ENCODE results near the gene TOB1. TPM values are rescaled to one million over a fixed set of nuclear protein-coding genes. Genes with fewer than 3 reads are reported as not detected.

Gene TOB1
- total RNA-seq, 1 experiment from 2014 or later = 31.6 TPM

GRCh38 chr17:50864747-50865059 lies 1.5 kb downstream of the TOB1 start:
- Histone ChIP-seq H3K79me2 (ENCODE audit: insufficient read depth, low read length) (peaks cover 7% of the 10 kb centered on the region; the same call in 1 of the 2 replicates), H3T11ph (ENCODE audit: low read length) (no peak overlapping the region), H2BK12ac (ENCODE audit: insufficient read length, low read depth, low read length) (no peak overlapping the region), H3K4me2 (ENCODE audit: insufficient read depth, insufficient read length, low read length) (peak overlapping the region; percentile 97), H4K8ac (replicated peaks; ENCODE audit: insufficient read length, low read depth, low read length) (no peak overlapping the region), H3K4me1 (ENCODE audit: insufficient read depth, low read length) (no peaks in the 10 kb centered on the region), H2AFZ (ENCODE audit: low read length) (no peak overlapping the region), H3K18ac (ENCODE audit: insufficient read length, low read depth, low read length) (no peak overlapping the region), H2BK5ac (ENCODE audit: insufficient read length, low read length) (no peak overlapping the region), H3K23ac (ENCODE audit: insufficient read length, low read depth, low read length) (no peak overlapping the region), H2AK5ac (ENCODE audit: insufficient read length, low read length) (no peak overlapping the region), H3K9ac (ENCODE audit: extremely low read depth, insufficient read length, low read length) (peak overlapping the region; percentile 79), H3K23me2 (ENCODE audit: insufficient read length, low read depth, low read length, poor library complexity, severe bottlenecking) (peaks cover 4% of the 10 kb centered on the region), H2BK20ac (ENCODE audit: low read depth, low read length, poor library complexity, severe bottlenecking) (no peak overlapping the region), H3K14ac (ENCODE audit: insufficient read depth, low read length) (no peak overlapping the region), H3K9me3 (ENCODE audit: control insufficient read depth, low read depth, low read length) (no peaks in the 10 kb centered on the region), H2BK120ac (ENCODE audit: low read depth, low read length, poor library complexity, severe bottlenecking) (no peak overlapping the region), H3K27ac (ENCODE audit: insufficient read length, low read depth, low read length) (no peak overlapping the region), H4K5ac (ENCODE audit: insufficient read length, low read depth, low read length) (no peak overlapping the region), H3K4ac (ENCODE audit: low read depth, low read length) (no peak overlapping the region), H3K56ac (ENCODE audit: insufficient read length, low read depth, low read length) (no peak overlapping the region), H3K27me3 (ENCODE audit: insufficient read depth, low read length) (no peaks in the 10 kb centered on the region), H3K79me1 (ENCODE audit: insufficient read depth, low read depth, low read length, poor library complexity, severe bottlenecking) (peaks cover 3% of the 10 kb centered on the region), H2BK15ac (ENCODE audit: low read depth, low read length) (no peak overlapping the region), H4K20me1 (ENCODE audit: control insufficient read depth, insufficient read depth, insufficient read length) (no peaks in the 10 kb centered on the region), H4K91ac (ENCODE audit: insufficient read length, low read depth, low read length) (no peak overlapping the region)
- DNase-seq = no peak
- TF ChIP-seq CTCF (conservative IDR thresholded peaks at IDR 0.05) = no peak
- Mint-ChIP-seq H3K36me3 (ENCODE audit: insufficient read depth in 1 of 3, low read depth in 3 of 3) (peaks cover 8 to 26% (median 22%) of the 10 kb centered on the region in 3 experiments; a peak in 6 of 7 replicates), H3K27me3 (ENCODE audit: low read depth) (no peaks in the 10 kb centered on the region), H3K4me3 (peak overlapping the region; percentile 90 to 100), H3K27ac (peak overlapping the region; percentile 93 to 99 (median 98); a peak in 5 of 7 replicates), H3K9me3 (no peaks in the 10 kb centered on the region; a peak in 2 of 5 replicates), H3K4me1 (peaks cover 27 to 33% of the 10 kb centered on the region in 2 experiments)
- WGBS (ENCODE audit: extremely low coverage, insufficient read length, low lambda C conversion rate) = no CpG with 5 or more reads among the region's 6 CpGs

Measured in H9 (cell line).